SH-SY5Y (cell line): ENCODE data around the gene ANKS3.

Experiments used
- GATA2 ChIP-seq: IDR thresholded peaks from 2 replicates; pipeline ENCODE4 v1.6.1; 2011; ENCODE audit warnings: mild to moderate bottlenecking, low read depth, low read length
- GATA3 ChIP-seq: IDR thresholded peaks from 2 replicates; pipeline ENCODE4 v1.6.1; 2011; ENCODE audit warnings: low read depth, mild to moderate bottlenecking, low read length, moderate library complexity

GRCh38 chr16:4683255-4684057 is 50.6 kb downstream of the ANKS3 start:
- TF ChIP-seq GATA3 (no peak), GATA2 (no peak)
